Omental fat pad (tissue), 4 donors: ENCODE measurements around the gene MAP3K9. TPM values are rescaled to one million over a fixed set of nuclear protein-coding genes. Genes with fewer than 3 reads are reported as not detected.

Experiments used
- ATAC-seq: fragments of 150-250 bp; one replicate; pipeline ENCODE4 v1.9.1; 2016; ENCODE audit warnings: mild to moderate bottlenecking, moderate library complexity; ENCODE audit not compliant: low FRiP score
- DNase-seq: peaks from one replicate; pipeline ENCODE4 v3.0.0-alpha.2; 2019; ENCODE audit warnings: low spot score
- CTCF ChIP-seq, 3 donors: fragments of 450-650 bp; IDR thresholded peaks; one replicate each; pipeline ENCODE4 v1.5.1; 2016 to 2017; ENCODE audit warnings: antibody characterized with exemption in 3 of 3, mild to moderate bottlenecking in 3 of 3, moderate library complexity in 2 of 3
- total RNA-seq, 4 donors: library from RNA; depleted of rRNA; stranded (reverse); fragments of >200 nt; gene quantifications; one replicate each; pipeline ENCODE4 v1.1.0, GENCODE V29; 2016

Gene MAP3K9
- total RNA-seq, 4 donors from 2014 or later: 0.32 to 5.8 (median 1.1) TPM

GRCh38 chr14:70845601-70846000, 36.3 kb upstream of the MAP3K9 start:
- no peak for TF ChIP-seq CTCF (IDR thresholded peaks at IDR 0.05)
- DNase-seq (no peak), ATAC-seq (no peak)

GRCh38 chr14:70842851-70843462, 33.6 kb upstream of the MAP3K9 start:
- ATAC-seq (no peak), DNase-seq (no peak)
- TF ChIP-seq CTCF (IDR thresholded peaks at IDR 0.05): no peak

- ATAC-seq (no peak), DNase-seq (no peak)
- TF ChIP-seq CTCF (IDR thresholded peaks at IDR 0.05): no peak
Observed at GRCh38 chr14:70838076-70838475, 28.8 kb upstream of the MAP3K9 start.

GRCh38 chr14:70836946-70837345, 27.6 kb upstream of the MAP3K9 start:
- no peak for DNase-seq
- TF ChIP-seq CTCF (IDR thresholded peaks at IDR 0.05): no peak
- ATAC-seq: no peak

- no peak for TF ChIP-seq CTCF (IDR thresholded peaks at IDR 0.05)
- ATAC-seq: no peak
- no peak for DNase-seq
Observed at GRCh38 chr14:70833884-70834283, 24.6 kb upstream of the MAP3K9 start.

- no peak for TF ChIP-seq CTCF (IDR thresholded peaks at IDR 0.05)
- ATAC-seq (peak; percentile 45), DNase-seq (no peak)
Observed at GRCh38 chr14:70832561-70833305, 23.4 kb upstream of the MAP3K9 start.
